H9 (cell line): ENCODE measurements around the gene PYROXD2. TPM values are rescaled to one million over a fixed set of nuclear protein-coding genes. Genes with fewer than 3 reads are reported as not detected.

Source experiments
- DNase-seq: peaks from one replicate; pipeline ENCODE4 v3.0.0-alpha.2; 2017
- H2AFZ ChIP-seq: one replicate; pipeline ENCODE4 v1.6.1; 2013; ENCODE audit warnings: mild to moderate bottlenecking, low read length, control low read depth, moderate library complexity
- H2AK5ac ChIP-seq: 2 replicates; pipeline ENCODE4 v1.6.1; 2013; ENCODE audit warnings: low read length, control low read depth, mixed read lengths; ENCODE audit not compliant: insufficient read length
- H2BK120ac ChIP-seq: one replicate; pipeline ENCODE4 v1.6.1; 2013; ENCODE audit warnings: low read depth, mild to moderate bottlenecking, low read length, control low read depth, inconsistent platforms; ENCODE audit not compliant: poor library complexity, severe bottlenecking
- H2BK12ac ChIP-seq: 2 replicates; pipeline ENCODE4 v1.6.1; 2013; ENCODE audit warnings: low read length, control low read depth, mixed read lengths, low read depth; ENCODE audit not compliant: insufficient read length
- H2BK15ac ChIP-seq: 2 replicates; pipeline ENCODE4 v1.6.1; 2013; ENCODE audit warnings: low read depth, low read length, control low read depth
- H2BK20ac ChIP-seq: one replicate; pipeline ENCODE4 v1.6.1; 2013; ENCODE audit warnings: low read depth, mild to moderate bottlenecking, low read length, control low read depth, inconsistent platforms; ENCODE audit not compliant: poor library complexity, severe bottlenecking
- H2BK5ac ChIP-seq: 2 replicates; pipeline ENCODE4 v1.6.1; 2013; ENCODE audit warnings: low read length, control low read depth, mixed read lengths; ENCODE audit not compliant: insufficient read length
- H3K14ac ChIP-seq: 2 replicates; pipeline ENCODE4 v1.6.1; 2013; ENCODE audit warnings: low read length, control low read depth; ENCODE audit not compliant: insufficient read depth
- H3K18ac ChIP-seq: 2 replicates; pipeline ENCODE4 v1.6.1; 2013; ENCODE audit warnings: low read depth, mild to moderate bottlenecking, mixed read lengths, low read length, control low read depth; ENCODE audit not compliant: insufficient read length
- H3K23ac ChIP-seq: 2 replicates; pipeline ENCODE4 v1.6.1; 2013; ENCODE audit warnings: low read length, control low read depth, mixed read lengths, low read depth; ENCODE audit not compliant: insufficient read length
- H3K23me2 ChIP-seq: 2 replicates; pipeline ENCODE4 v1.6.1; 2013; ENCODE audit warnings: low read depth, mild to moderate bottlenecking, mixed read lengths, low read length, control low read depth; ENCODE audit not compliant: insufficient read length, poor library complexity, severe bottlenecking
- H3K27ac ChIP-seq: 2 replicates; pipeline ENCODE4 v1.5.1; 2013; ENCODE audit warnings: low read length, control low read depth, mixed read lengths, low read depth; ENCODE audit not compliant: insufficient read length
- H3K27me3 ChIP-seq: 2 replicates; pipeline ENCODE4 v1.6.1; 2013; ENCODE audit warnings: low read length, control low read depth, inconsistent platforms; ENCODE audit not compliant: insufficient read depth
- H3K4ac ChIP-seq: 2 replicates; pipeline ENCODE4 v1.6.1; 2013; ENCODE audit warnings: low read depth, mild to moderate bottlenecking, control low read depth, inconsistent platforms, low read length, moderate library complexity
- H3K4me1 ChIP-seq: 2 replicates; pipeline ENCODE4 v1.6.1; 2013; ENCODE audit warnings: low read length, control low read depth, inconsistent platforms; ENCODE audit not compliant: insufficient read depth
- H3K4me2 ChIP-seq: 2 replicates; pipeline ENCODE4 v1.6.1; 2013; ENCODE audit warnings: low read length, control low read depth, mixed read lengths; ENCODE audit not compliant: insufficient read length, insufficient read depth
- H3K56ac ChIP-seq: 2 replicates; pipeline ENCODE4 v1.6.1; 2013; ENCODE audit warnings: low read depth, mild to moderate bottlenecking, mixed read lengths, low read length, control low read depth; ENCODE audit not compliant: insufficient read length
- H3K79me1 ChIP-seq: 2 replicates; pipeline ENCODE4 v1.6.1; 2013; ENCODE audit warnings: low read depth, mild to moderate bottlenecking, moderate library complexity, low read length, control low read depth, inconsistent platforms; ENCODE audit not compliant: insufficient read depth, poor library complexity, severe bottlenecking
- H3K79me2 ChIP-seq: 2 replicates; pipeline ENCODE4 v1.6.1; 2013; ENCODE audit warnings: low read length, control low read depth, inconsistent platforms; ENCODE audit not compliant: insufficient read depth
- H3K9ac ChIP-seq: 2 replicates; pipeline ENCODE4 v1.6.1; 2013; ENCODE audit warnings: low read length, control low read depth, mixed read lengths; ENCODE audit not compliant: insufficient read length; ENCODE audit errors: extremely low read depth
- H3K9me3 ChIP-seq: one replicate; pipeline ENCODE4 v1.6.1; 2013; ENCODE audit warnings: low read depth, low read length, inconsistent platforms; ENCODE audit not compliant: control insufficient read depth
- H3T11ph ChIP-seq: one replicate; pipeline ENCODE4 v1.6.1; 2013; ENCODE audit warnings: mild to moderate bottlenecking, low read length, control low read depth, inconsistent platforms
- H4K20me1 ChIP-seq: one replicate; pipeline ENCODE4 v1.6.1; 2013; ENCODE audit not compliant: control insufficient read depth, insufficient read length, insufficient read depth
- H4K5ac ChIP-seq: 2 replicates; pipeline ENCODE4 v1.6.1; 2013; ENCODE audit warnings: low read depth, mild to moderate bottlenecking, mixed read lengths, low read length, control low read depth; ENCODE audit not compliant: insufficient read length
- H4K8ac ChIP-seq: replicated peaks from 2 replicates; pipeline ENCODE4 v1.6.1; 2013; ENCODE audit warnings: low read length, control low read depth, mixed read lengths, low read depth; ENCODE audit not compliant: insufficient read length
- H4K91ac ChIP-seq: 2 replicates; pipeline ENCODE4 v1.6.1; 2013; ENCODE audit warnings: low read depth, mild to moderate bottlenecking, moderate library complexity, mixed read lengths, low read length, control low read depth; ENCODE audit not compliant: insufficient read length
- H3K27ac Mint-ChIP-seq, 3 experiments: 2 replicates in 2 of 3; 3 replicates in 1 of 3; pipeline ENCODE4 v1.8.0; 2020 to 2021; ENCODE audit warnings: mixed read lengths in 3 of 3, mild to moderate bottlenecking in 1 of 3, moderate library complexity in 1 of 3
- H3K27me3 Mint-ChIP-seq: 2 replicates; pipeline ENCODE4 v1.8.0; 2021; ENCODE audit warnings: low read depth, mild to moderate bottlenecking, moderate library complexity, mixed read lengths
- H3K36me3 Mint-ChIP-seq, 3 experiments: 2 replicates in 2 of 3; 3 replicates in 1 of 3; pipeline ENCODE4 v1.8.0; 2020 to 2021; ENCODE audit warnings: low read depth in 3 of 3, mixed read lengths in 3 of 3; ENCODE audit not compliant: insufficient read depth in 1 of 3
- H3K4me1 Mint-ChIP-seq, 2 experiments: 2 replicates each; pipeline ENCODE4 v1.8.0; 2020; ENCODE audit warnings: mixed read lengths in 2 of 2
- H3K4me3 Mint-ChIP-seq, 2 experiments: 2 replicates in 1 of 2; 3 replicates in 1 of 2; pipeline ENCODE4 v1.8.0; 2020 to 2021; ENCODE audit warnings: mild to moderate bottlenecking in 2 of 2, mixed read lengths in 2 of 2, moderate library complexity in 1 of 2
- H3K9me3 Mint-ChIP-seq, 2 experiments: 2 replicates in 1 of 2; 3 replicates in 1 of 2; pipeline ENCODE4 v1.8.0; 2020; ENCODE audit warnings: mild to moderate bottlenecking in 2 of 2, mixed read lengths in 2 of 2, moderate library complexity in 1 of 2
- WGBS: extraction: QIAGEN DNeasy Blood & Tissue Kit; methylation state at CpG from one replicate; pipeline ENCODE4 v1.1.7; 2013; ENCODE audit warnings: missing lambda C conversion rate, low lambda C conversion rate, mixed read lengths; ENCODE audit not compliant: insufficient read length; ENCODE audit errors: extremely low coverage; 5-methylcytosine and 5-hydroxymethylcytosine counted together
- total RNA-seq: library from RNA; stranded (reverse); gene quantifications from 2 replicates; pipeline ENCODE4 v1.2.1, GENCODE V29; 2021
- TF ChIP-seq, protein P1 (sequence below): fragments of 200-600 bp; sonication (generic); conservative IDR thresholded peaks from 3 replicates; pipeline ENCODE4 v1.8.0; 2021; ENCODE audit warnings: antibody characterized with exemption, mild to moderate bottlenecking

The PYROXD2 gene
- total RNA-seq, 1 experiment from 2014 or later: 5.3 TPM

DNA sequence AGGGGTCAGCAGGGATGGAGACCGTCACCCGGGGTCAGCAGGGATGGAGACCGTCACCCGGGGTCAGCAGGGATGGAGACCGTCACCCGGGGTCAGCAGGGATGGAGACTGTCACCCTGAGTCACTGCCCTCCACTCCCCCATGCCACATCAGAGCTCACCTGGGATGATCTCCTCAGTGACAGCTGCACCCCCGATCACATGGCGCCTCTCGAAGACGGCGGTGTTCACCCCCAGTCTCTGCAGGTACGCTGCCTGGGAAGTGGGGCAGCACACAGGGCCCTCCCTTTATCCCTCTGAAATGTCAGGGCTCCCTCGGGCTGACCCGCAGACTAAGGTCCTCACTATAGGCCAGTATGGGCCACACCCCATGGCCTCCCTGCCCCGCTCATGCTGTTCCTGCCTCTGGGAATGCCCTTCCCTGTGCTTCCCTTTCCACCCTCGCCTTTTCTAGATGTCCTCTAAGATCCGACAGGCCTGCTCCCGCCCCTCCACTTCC, 7.2 kb downstream of the PYROXD2 start:
- H3K36me3 Mint-ChIP-seq: no peaks in the 10 kb centered on the region; a peak in 2 of 7 replicates

More for the DNA sequence above, 7.2 kb downstream of the PYROXD2 start:
- Mint-ChIP-seq H3K9me3 (no peaks in the 10 kb centered on the region), H3K27me3 (no peaks in the 10 kb centered on the region; the same call in 1 of the 2 replicates), H3K4me3 (no peak overlapping the region), H3K27ac (no peak overlapping the region), H3K4me1 (peaks cover 5 to 8% of the 10 kb centered on the region in 2 experiments)
- Histone ChIP-seq H4K8ac (no peak overlapping the region), H3K27me3 (no peaks in the 10 kb centered on the region), H2AK5ac (no peak overlapping the region), H3K4ac (no peak overlapping the region), H3K23me2 (no peaks in the 10 kb centered on the region), H3K18ac (no peak overlapping the region), H2BK5ac (no peak overlapping the region), H3K79me2 (no peaks in the 10 kb centered on the region), H3K27ac (no peak overlapping the region), H2BK15ac (no peak overlapping the region), H2BK120ac (no peak overlapping the region), H3K9me3 (no peaks in the 10 kb centered on the region), H3K4me2 (no peak overlapping the region), H3K4me1 (no peaks in the 10 kb centered on the region), H3K79me1 (no peaks in the 10 kb centered on the region), H3K56ac (no peak overlapping the region), H3K9ac (no peak overlapping the region), H2BK12ac (no peak overlapping the region), H4K5ac (no peak overlapping the region), H4K91ac (no peak overlapping the region), H3K23ac (no peak overlapping the region), H2BK20ac (no peak overlapping the region), H4K20me1 (no peaks in the 10 kb centered on the region), H2AFZ (no peak overlapping the region), H3K14ac (no peak overlapping the region), H3T11ph (no peak overlapping the region)
- TF ChIP-seq, protein P1, sequence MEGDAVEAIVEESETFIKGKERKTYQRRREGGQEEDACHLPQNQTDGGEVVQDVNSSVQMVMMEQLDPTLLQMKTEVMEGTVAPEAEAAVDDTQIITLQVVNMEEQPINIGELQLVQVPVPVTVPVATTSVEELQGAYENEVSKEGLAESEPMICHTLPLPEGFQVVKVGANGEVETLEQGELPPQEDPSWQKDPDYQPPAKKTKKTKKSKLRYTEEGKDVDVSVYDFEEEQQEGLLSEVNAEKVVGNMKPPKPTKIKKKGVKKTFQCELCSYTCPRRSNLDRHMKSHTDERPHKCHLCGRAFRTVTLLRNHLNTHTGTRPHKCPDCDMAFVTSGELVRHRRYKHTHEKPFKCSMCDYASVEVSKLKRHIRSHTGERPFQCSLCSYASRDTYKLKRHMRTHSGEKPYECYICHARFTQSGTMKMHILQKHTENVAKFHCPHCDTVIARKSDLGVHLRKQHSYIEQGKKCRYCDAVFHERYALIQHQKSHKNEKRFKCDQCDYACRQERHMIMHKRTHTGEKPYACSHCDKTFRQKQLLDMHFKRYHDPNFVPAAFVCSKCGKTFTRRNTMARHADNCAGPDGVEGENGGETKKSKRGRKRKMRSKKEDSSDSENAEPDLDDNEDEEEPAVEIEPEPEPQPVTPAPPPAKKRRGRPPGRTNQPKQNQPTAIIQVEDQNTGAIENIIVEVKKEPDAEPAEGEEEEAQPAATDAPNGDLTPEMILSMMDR: no peak
- WGBS: no CpG with 5 or more reads among the region's 18 CpGs
- DNase-seq: no peak
